ENCODE measurements around the gene TRAPPC11.

TRAPPC11 gene

GRCh38 chr4:183758061-183758757, 99.1 kb downstream of the TRAPPC11 start:
- DNase-seq (ENCODE audit: low read depth in 2 of 2): no peak

GRCh38 chr4:183758758-183759447, 99.8 kb downstream of the TRAPPC11 start:
- DNase-seq (ENCODE audit: low read depth in 2 of 2): no peak

- DNase-seq (ENCODE audit: low read depth in 2 of 2): no peak
Measured at GRCh38 chr4:183760326-183760725, 101.2 kb downstream of the TRAPPC11 start.

All from stimulated activated CD4-positive, alpha-beta T cell treated with anti-CD3 and anti-CD28 coated beads, Interleukin-1b, Interleukin-23, amount 100 ng/mL, for 1 hour (primary cell).